Body of pancreas (tissue), 4 donors: ENCODE measurements around the gene SNX30.

Experiments used
- POLR2A ChIP-seq, 3 donors: fragments of 450-650 bp; IDR thresholded peaks; one replicate each; pipeline ENCODE4 v1.6.1; 2016; ENCODE audit warnings: antibody characterized with exemption in 3 of 3, mild to moderate bottlenecking in 2 of 3
- TF ChIP-seq, protein P1 (sequence below), 7 experiments: fragments of 450-650 bp in 4 of 7; fragments of 200-600 bp in 3 of 7; sonication (generic) in 3 of 7; IDR thresholded peaks; one replicate each; pipeline ENCODE4 v1.5.1; 2016 to 2019; ENCODE audit warnings: antibody characterized with exemption in 7 of 7

DNA sequence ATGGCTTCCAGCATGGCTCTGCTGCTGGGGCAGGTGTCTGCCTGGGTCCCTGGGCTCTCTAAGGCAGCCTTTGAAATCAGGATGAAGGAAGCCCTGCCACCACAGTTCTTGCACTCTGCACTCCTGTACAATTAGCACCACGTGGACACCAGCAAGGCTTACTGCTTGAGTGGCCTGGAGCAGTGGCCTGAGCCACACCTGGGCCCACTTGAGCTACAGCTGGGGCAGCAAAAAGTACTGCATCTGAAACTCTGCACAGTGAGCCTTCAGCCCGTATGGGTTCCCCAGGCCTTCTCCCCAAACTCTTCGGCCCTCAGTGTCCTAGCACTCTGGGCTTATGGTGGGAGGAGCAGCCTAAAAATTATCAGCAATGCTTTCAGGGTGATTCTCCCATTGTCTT, 24.6 kb upstream of the SNX30 start:
- TF ChIP-seq, protein P1, sequence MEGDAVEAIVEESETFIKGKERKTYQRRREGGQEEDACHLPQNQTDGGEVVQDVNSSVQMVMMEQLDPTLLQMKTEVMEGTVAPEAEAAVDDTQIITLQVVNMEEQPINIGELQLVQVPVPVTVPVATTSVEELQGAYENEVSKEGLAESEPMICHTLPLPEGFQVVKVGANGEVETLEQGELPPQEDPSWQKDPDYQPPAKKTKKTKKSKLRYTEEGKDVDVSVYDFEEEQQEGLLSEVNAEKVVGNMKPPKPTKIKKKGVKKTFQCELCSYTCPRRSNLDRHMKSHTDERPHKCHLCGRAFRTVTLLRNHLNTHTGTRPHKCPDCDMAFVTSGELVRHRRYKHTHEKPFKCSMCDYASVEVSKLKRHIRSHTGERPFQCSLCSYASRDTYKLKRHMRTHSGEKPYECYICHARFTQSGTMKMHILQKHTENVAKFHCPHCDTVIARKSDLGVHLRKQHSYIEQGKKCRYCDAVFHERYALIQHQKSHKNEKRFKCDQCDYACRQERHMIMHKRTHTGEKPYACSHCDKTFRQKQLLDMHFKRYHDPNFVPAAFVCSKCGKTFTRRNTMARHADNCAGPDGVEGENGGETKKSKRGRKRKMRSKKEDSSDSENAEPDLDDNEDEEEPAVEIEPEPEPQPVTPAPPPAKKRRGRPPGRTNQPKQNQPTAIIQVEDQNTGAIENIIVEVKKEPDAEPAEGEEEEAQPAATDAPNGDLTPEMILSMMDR (IDR thresholded peaks at IDR 0.05): no peak
- no peak for TF ChIP-seq POLR2A (IDR thresholded peaks at IDR 0.05)
